DOHH2 (cell line): ENCODE measurements around the gene GHR.

Experiments used
- CTCF ChIP-seq: fragments of 200-600 bp; sonication (generic); IDR thresholded peaks from one replicate; pipeline ENCODE4 v1.5.1; 2014; ENCODE audit warnings: antibody characterized with exemption, mild to moderate bottlenecking, low read depth, low read length; ENCODE audit not compliant: poor library complexity, severe bottlenecking
- EZH2phosphoT487 ChIP-seq: fragments of 200-600 bp; sonication (generic); IDR thresholded peaks from 2 replicates; pipeline ENCODE4 v1.6.1; 2017; ENCODE audit warnings: borderline replicate concordance, mild to moderate bottlenecking, antibody characterized with exemption, low read length, moderate library complexity, mixed read lengths

DNA sequence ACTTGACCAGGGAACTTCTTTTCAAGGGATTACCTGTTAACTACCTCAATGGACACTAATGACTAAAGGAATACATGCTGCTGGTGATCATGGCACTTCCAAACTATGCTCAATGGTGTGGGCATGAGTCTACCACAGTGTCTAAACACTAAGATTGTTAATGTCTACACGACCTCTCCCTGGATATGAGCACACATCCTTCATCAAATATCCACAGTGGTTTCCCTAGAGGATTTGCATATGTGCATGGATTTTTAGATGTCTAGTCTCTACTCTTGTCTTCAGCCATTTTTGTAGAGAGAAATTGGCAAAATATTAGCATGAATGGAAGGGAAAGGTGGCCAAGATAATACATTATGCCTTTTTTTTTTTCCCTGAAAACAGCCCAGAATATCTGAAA, 220.1 kb downstream of the GHR start:
- TF ChIP-seq CTCF (no peak), EZH2phosphoT487 (no peak)
